ENCODE results near the gene WDR31. TPM values are rescaled to one million over a fixed set of nuclear protein-coding genes. Genes with fewer than 3 reads are reported as not detected.
"Not testable (repeated sequence)": the region's sequence is repeated elsewhere in the genome, so short reads cannot be mapped to it uniquely, and the experiment has no call there.

Gene WDR31
- 13.0 TPM for total RNA-seq
- long read RNA-seq, partial matches to known transcripts = 1 of 2 reads
- long read RNA-seq, other reads (novel, unspliced or antisense) = 1 of 2 reads

GRCh38 chr9:113340011-113340699, at the start of gene WDR31:
WDR31 (minus strand) TSS chr9:113340275; CDS start chr9:113332022, 8,253 bp downstream.
- DNase-seq (ENCODE audit: missing footprints) (peak; percentile 94), ATAC-seq (peak; percentile 95)
- intact Hi-C loops (cut with DNase I) = no loop called here

- ATAC-seq = no peak
- intact Hi-C loops (cut with DNase I) = no loop called here
- no peak for DNase-seq (ENCODE audit: missing footprints)
Measured at GRCh38 chr9:113389451-113389850, 49.4 kb upstream of the WDR31 start.

DNA sequence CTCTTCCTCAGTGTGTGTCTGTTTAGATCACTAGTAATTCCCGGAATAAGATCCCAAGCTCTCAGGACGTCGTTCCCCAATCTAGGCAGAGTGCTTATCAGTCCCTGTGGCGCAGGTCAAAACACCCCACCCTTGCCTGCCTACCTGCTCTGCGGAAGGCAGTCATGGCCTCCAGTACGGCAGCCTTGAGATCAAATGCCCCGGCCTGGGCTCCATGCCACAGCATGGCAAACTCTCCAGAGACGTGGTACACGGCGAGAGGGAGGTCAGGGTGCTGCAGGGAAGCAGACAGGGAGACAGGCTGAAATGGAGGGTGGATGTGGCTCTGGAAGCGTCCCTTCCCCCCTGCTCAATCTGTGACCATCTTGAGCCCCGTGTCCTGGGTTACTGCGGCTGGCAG, 48.8 kb upstream of the WDR31 start:
- no peak for DNase-seq (ENCODE audit: missing footprints)
- intact Hi-C loops (cut with DNase I) = no loop called here
- ATAC-seq = no peak

DNA sequence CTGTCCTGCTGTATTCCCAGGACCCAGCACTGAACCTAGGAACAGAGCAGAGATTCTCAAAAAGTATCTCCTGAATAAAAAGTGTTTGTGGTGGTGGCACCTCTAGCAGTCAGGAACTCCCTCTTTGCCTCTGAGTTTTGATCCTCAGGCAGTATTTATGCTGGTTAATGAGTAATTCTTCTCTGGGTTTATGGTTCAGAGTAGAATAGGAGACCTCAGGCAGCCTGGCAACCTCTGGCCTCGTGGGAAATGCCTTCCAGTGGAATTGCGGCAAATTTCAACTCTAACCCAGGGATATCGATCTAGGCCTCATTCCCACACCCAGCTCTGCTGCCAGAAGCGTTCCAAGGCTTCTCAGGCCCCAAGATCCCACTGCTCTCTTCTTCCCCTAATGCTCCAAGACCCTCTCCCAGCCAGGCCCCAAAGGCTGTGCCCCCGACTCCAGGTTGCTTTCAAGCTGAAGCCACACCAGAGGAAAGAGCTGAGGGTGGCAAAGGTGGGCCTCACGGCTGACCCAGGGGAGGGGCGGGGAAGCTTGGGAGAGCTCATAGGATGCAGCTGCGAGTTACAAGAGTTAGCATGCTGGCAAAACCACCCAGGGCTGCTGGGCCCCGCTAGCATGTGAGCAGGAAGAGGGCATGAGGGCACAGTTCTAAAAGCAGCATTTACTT, 47.6 kb upstream of the WDR31 start:
- intact Hi-C loops (cut with DNase I) = no loop called here
- DNase-seq (ENCODE audit: missing footprints) = no peak
- ATAC-seq = no peak

- intact Hi-C loops (cut with DNase I) = no loop called here
- DNase-seq (ENCODE audit: missing footprints) (no peak), ATAC-seq (no peak)
Measured at GRCh38 chr9:113386571-113387393, 46.7 kb upstream of the WDR31 start.

DNA sequence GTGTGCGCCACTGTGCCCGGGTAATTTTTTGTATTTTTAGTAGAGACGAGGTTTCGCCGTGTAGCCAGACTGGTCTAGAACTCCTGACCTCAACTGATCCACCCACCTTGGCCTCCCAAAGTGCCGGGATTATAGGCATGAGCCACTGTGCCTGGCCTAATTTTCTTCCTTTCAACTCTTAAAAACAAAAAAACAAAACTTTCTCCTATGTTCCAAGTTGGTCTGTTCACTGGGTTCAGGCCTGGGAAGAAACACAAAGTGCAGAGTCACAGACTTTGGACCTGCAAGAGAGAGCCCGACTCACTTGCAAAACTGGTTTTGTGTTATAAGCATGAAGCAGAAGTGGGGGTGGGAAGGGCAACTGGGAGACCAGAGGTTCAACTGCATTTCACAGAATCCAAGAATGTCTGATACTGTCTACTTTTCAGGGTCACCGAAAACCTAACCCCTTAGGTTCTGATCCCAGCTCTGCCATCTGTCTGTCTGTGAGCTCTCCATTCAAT, 41.9 kb upstream of the WDR31 start:
- intact Hi-C loops (cut with DNase I) = no loop called here
- ATAC-seq = no peak
- DNase-seq (ENCODE audit: missing footprints) = no peak

GRCh38 chr9:113381441-113381840, 41.4 kb upstream of the WDR31 start:
- intact Hi-C loops (cut with DNase I); DNase-seq (ENCODE audit: missing footprints); ATAC-seq: not testable (repeated sequence)

- no peak for DNase-seq (ENCODE audit: missing footprints)
- intact Hi-C loops (cut with DNase I) = no loop called here
Measured at GRCh38 chr9:113380869-113381378, 40.8 kb upstream of the WDR31 start.

DNA sequence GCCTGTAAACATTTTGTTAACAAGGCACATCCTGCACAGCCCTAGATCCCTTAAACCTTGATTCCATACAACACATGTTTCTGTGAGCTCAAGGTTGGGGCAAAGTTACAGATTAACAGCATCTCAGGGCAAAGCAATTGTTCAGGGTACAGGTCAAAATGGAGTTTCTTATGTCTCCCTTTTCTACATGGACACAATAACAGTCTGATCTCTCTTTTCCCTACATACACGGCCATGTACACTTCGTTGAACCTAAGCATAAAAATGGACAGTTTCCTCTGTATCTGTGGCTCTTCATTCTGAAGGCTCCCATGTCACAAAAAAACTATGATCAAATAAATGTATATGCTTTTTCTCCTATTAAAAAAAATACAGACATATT, 39.7 kb upstream of the WDR31 start:
- intact Hi-C loops (cut with DNase I); DNase-seq (ENCODE audit: missing footprints); ATAC-seq: not testable (repeated sequence)

More at GRCh38 chr9:113380869-113381378, 40.8 kb upstream of the WDR31 start:
- no peak for ATAC-seq

DNA sequence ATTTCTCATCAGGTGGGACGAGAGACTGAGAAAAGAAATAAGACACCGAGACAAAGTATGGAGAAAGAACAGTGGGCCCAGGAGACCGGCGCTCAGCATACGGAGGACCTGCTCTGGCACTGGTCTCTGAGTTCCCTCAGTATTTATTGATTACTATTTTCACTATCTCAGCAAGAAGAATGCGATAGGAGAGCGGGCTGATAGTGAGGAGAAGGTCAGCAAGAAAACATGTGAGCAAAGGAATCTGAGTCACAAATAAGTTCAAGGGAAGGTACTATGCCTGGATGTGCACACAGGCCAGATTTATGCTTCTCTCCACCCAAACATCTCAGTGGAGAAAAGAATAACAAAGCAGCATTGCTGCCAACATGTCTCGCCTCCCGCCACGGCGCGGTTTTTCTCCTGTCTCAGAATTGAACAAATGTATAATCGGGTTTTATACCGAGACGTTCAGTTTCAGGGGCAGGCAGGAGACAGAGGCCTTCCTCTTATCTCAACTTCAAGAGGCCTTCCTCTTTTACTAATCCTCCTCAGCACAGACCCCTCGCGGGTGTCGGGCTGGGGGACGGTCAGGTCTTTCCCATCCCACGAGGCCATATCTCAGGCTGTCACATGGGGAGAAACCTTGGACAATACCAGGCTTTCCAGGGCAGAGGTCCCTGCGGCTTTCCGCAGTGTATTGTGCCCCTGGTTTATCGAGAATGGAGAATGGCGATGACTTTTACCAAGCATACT, 39.2 kb upstream of the WDR31 start:
- intact Hi-C loops (cut with DNase I); DNase-seq (ENCODE audit: missing footprints); ATAC-seq: not testable (repeated sequence)

DNA sequence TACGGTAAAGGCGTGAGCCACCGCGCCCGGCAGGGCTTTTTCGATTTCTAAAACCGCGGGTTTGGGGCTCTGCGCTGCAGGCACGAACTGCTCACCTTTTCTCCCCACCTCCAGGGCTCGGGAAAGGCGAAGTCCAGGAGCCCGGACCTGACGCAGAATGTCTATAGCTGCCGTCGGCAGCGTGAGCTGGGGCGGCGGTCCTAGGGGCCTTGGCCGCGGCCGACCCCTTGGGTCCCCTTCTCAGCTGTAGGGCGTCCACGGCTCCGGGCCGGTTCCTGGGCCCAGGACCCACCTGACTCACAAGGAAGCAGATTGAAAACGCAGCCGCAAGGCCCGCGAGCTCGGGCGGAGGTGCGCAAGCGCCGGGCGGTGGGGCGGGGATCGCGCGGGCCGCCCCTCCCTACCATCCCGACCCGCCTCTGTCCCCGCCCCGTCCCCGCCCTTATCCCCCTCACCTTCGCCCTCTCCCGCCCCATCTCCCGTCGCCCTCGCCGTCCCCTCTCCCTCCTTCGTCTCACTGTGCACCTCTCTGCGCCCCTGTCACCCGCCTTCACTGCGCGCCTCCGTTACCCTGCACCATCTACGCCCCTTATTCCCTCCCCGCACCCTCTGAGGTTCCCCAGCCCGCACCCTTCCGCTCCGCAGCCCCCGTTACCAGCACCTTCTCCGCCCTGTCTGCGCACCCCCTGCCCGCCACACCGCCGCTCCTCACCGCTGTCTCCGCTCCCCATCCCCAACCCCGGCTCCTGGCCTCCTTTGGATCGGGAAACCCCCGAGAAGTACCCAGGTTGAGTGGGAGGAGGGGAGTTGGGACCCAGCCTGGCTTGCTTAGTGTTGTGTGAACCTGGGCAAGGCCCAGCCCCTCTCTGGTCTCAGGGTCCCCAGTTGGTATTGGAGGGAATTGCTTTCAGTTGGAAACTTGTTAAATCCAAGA, 36.8 kb upstream of the WDR31 start, which contains the start of gene HDHD3:
Gene HDHD3, minus strand, starts transcription at position 353 of the 934 bp plus-strand sequence. CDS start 2,632 bp downstream, outside the sequence.
- DNase-seq (ENCODE audit: missing footprints) = peak; percentile 85
- peak; percentile 85 for ATAC-seq
- intact Hi-C loops (cut with DNase I) = no loop called here

DNA sequence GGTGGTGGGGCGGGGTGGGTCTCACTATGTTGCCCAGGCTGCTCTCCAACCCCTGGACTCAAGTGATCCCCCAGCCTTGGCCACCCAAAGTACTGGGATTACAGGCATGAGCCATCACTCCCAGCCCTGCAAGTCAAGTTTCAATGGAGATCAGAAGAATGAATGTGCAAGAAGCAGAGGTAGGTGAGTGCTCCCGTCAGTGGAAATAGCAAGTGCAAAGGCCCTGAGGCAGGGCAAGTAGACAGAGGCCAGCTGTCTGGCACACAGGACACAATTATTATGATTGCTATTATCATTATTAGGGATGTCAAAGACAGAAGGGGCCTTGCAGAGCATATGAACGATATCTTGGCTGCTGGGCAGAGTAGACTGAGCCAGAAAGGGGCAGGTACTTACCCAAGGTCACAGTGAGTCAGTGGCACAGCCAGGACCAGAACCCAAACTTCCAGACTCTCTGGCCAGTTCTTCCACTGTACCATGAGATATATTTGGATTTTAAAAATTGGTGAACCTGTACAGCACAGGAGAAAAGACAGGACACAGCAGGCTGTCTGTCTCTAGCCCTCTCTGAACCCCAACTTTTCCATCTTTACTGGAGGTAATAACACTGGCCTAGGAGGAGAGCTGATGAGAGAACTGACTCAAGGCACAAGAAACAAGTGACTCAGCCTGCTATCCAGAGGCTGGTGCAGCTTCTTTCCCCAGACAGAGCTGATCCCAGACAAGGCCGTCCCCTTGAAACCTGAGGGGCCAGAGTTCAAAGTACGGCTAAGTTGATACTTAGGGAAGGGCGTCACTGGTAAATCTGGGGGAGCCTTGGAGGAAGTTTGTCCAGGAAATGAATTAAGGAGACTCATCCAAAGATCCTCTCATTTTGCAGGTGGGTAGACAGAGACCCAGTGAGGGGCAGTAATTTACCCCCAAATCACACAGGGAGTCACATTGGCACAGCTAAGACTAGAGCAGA, 35.3 kb upstream of the WDR31 start:
- intact Hi-C loops (cut with DNase I) = no loop called here

GRCh38 chr9:113373676-113374392, 33.8 kb upstream of the WDR31 start:
- DNase-seq (ENCODE audit: missing footprints) (no peak), ATAC-seq (no peak)
- intact Hi-C loops (cut with DNase I) = no loop called here

More for the DNA sequence above, 35.3 kb upstream of the WDR31 start:
- ATAC-seq (no peak), DNase-seq (ENCODE audit: missing footprints) (no peak)

DNA sequence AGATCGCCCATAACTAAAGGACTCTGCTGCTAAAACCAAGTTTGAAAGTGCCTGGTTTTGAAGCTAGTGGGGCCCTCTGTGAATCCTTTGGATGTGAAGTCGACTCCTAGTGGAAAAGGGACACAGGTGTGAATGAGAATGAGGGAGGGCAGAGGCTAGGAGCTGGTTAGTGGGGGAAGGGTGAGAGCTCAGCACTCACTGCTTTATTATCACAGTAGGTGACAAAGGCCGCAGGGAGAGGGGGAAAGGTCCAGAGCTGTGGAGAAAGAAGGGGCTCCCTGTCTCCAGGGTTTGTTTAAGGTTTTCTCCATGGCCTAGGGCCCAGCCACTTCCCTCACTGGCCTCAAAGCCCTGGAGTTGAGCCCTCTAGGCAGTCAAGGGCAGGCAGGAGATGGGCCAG, 33.2 kb upstream of the WDR31 start:
- intact Hi-C loops (cut with DNase I) = no loop called here
- ATAC-seq (no peak), DNase-seq (ENCODE audit: missing footprints) (no peak)

- ATAC-seq (no peak), DNase-seq (ENCODE audit: missing footprints) (no peak)
- intact Hi-C loops (cut with DNase I) = no loop called here
Measured at GRCh38 chr9:113372059-113372458, 32.0 kb upstream of the WDR31 start.
